ENCODE data around the gene IL12RB1. TPM values are rescaled to one million over a fixed set of nuclear protein-coding genes. Genes with fewer than 3 reads are reported as not detected.
"Not testable (repeated sequence)": the region's sequence is repeated elsewhere in the genome, so short reads cannot be mapped to it uniquely, and the experiment has no call there.

Gene IL12RB1
- total RNA-seq, 1 donor from 2014 or later = under 0.01 TPM

DNA sequence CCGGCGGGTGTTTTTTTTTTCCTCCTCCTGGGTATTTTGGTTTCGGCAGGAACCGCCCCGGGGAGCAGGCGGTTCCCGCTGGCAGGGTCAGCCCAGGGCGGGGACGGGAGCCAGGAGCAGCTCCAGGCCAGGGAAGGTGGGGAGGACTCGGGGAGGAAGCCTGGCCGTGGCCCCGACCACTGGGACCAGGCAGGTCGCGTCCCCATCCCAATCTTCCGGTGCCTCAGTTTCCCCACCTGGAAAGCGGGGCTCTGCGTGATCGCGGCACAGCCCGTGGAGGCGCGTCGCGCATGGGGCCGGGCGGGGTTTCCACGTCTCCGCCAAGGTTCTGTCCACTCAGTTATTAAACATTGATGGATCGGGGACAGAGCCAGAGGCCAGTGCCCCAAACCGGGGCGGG lies 34.8 kb downstream of the IL12RB1 start:
- no peak for DNase-seq (ENCODE audit: low read depth in 2 of 2)

DNA sequence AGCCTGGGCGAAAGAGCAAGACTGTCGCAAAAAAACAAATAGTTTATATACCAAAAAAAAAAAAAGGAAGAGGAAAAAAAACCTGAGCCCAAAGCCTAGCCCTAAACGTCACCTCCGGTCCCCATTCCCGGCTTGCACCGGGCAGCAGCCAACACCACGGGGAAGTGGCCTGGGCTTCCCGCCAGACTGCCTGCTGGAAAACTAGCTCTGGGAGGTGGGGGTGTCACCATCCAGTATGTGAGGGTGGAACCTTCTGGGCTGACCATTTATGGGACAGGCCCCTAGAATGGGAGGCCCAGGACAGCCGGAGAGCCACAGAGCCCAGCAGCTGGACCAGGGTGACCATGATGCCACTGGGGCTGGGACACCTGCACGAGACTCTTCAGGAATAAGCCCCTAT lies 37.3 kb downstream of the IL12RB1 start:
- peak; percentile 43 to 98 for DNase-seq (ENCODE audit: low read depth in 2 of 2)

DNA sequence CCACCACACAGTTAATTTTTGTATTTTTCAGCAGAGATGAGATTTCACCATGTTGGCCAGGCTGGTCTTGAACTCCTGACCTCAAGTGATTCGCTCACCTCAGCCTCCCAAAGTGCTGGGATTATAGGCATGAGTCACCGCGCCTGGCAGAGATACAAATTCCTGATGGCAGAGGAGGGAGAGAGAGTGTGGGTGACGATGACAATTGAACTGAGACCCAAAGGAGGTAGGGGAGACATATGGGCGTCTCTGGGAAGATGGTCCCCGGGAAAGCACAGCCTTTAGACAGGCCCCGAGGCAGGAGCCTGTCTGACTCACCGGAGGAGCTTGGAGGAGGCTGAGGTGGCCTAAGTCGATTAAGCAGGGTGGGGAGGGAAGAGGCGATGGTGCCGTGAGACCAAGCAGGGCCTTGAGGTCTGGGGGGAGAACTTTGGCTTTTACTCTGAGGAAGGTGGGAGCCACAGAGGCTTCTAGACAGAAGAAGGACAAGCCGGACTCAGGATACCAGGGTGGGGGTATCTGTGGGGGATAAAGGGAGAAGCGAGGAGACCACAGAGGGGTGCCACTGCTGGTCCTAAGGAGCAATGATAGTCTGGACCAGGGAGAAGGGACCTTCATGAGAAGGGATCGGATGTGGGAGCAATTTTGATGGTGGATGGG lies 40.5 kb downstream of the IL12RB1 start:
- DNase-seq (ENCODE audit: low read depth in 2 of 2) = peak; percentile 51 to 59

DNA sequence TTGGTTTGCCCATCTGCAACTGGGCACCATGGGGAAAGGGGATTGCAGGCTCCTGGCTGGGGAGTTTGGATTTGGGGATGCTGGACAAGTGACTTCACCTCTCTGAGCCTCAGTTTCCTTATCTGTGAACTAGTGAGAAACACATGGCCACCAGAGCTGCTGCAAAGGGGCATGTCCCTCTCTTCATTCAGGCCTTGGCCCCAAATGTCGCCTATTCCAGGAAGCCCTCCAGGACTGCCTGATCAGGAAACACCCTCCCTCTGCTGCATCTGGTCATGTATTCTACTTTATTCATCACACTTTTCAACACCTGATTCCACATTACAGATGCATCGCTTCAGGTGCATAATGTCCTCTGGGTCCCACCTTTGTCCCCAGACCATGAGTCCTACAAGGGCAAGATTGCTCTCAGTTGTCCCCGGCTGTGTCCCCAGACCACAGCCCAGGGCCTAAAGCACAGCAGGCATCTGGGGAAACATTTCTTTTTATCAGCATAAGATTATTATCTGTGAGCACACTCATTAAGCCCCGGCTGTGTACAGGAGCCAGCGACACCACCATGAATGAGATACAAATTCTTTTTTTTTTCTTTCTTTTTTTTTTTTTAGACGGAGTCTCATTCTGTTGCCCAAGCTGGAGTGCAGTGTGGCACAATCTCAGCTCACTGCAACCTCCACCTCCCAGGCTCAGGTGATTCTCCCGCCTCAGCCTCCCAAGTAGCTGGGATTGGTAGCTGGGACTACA lies 41.3 kb downstream of the IL12RB1 start:
- DNase-seq (ENCODE audit: low read depth in 2 of 2) = no peak

DNA sequence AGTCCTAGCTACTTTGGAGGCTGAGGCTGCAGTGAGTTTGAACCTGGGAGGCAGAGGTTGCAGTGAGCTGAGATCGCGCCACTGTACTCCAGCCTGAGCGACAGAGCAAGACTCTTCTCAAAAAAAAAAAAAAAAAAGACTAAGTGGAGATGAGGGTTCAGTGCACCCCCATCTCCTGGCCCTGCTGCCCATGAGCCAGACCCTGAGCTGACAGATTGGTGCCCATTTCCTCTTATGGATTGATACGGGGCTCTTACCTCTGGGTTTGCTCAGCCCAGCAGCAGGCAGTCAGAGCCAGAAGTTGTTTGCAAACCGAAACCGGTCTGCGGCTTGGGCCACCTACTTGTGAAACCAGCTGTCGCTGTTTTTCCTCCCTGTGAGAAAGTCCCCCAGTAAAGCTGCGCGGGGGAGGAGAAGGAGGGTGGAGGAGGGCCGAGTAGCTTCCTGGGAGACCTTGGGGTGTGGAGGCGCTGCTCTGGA lies 41.9 kb downstream of the IL12RB1 start:
- DNase-seq (ENCODE audit: low read depth in 2 of 2) = peak; percentile 58 to 61

DNA sequence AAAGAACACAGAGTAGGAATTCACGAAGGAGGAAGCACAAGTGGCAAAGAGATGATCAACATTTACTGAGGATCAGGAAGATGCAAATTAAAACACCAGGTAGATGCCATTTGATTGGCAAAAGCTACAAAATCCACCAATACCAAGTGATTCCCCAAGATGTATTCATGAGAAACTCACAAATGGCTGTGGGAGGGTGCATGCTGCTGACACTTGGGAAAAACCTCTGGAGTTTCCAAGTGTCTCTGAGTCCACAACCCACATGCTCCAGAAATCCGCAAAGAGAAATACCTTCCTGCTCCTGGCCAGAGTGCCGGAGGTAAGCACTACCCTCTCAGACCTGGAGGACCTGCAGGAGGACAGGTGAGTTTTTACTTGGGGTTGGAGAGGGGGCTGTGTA lies 43.1 kb downstream of the IL12RB1 start:
- no peak for DNase-seq (ENCODE audit: low read depth in 2 of 2)

DNA sequence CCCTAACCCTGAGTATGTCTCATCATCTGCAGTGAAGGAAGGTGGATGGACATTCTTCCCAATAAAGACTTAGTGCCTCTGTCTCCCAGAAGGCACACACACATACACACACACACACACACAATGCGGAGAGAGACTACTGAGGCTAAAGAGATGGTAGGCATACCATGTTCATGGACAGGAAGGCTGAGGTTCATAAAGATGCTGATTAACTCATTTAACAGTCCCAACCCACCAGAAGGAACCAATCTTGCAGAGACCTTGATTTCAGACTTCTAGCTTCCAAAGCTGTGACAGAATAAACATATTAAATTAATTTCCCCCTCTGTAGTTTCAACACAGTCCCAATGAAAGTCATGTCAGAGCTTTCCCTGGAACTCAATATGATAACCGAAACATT lies 45.7 kb downstream of the IL12RB1 start:
- no peak for DNase-seq (ENCODE audit: low read depth in 2 of 2)

DNA sequence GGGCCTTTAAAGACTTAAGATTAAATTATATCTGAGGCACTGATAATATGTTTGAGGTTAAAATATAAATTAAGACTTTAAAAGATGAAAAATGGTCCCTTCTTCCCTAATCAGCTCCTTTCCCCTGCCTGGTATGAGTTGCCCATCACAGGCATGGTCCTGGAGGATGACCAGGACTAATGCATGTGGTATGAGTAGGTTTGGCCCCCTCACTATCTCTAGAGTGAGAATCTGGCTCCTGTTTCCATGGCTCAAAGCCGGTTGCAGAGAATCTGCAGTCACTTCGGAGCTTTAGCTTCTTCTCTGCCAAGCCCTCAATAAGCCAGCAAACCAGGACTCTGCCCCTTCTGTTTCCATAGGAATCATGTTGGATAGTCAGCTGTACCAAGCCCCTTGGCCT lies 54.6 kb downstream of the IL12RB1 start:
- DNase-seq (ENCODE audit: low read depth in 2 of 2) = not testable (repeated sequence)

DNA sequence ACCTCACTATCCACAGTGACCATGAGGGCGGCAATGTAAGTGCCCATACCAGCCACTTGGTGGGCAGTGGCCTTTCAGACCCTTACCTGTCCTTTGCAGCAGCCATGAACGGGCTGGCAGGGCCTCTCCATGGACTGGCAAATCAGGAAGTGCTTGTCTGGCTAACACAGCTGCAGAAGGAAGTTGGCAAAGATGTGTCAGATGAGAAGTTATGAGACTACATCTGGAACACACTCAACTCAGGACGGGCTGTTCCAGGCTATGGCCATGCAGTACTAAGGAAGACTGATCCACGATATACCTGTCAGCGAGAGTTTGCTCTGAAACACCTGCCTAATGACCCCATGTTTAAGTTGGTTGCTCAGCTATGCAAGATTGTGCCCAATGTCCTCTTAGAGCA lies 55.3 kb downstream of the IL12RB1 start:
- not testable (repeated sequence) for DNase-seq (ENCODE audit: low read depth in 2 of 2)

DNA sequence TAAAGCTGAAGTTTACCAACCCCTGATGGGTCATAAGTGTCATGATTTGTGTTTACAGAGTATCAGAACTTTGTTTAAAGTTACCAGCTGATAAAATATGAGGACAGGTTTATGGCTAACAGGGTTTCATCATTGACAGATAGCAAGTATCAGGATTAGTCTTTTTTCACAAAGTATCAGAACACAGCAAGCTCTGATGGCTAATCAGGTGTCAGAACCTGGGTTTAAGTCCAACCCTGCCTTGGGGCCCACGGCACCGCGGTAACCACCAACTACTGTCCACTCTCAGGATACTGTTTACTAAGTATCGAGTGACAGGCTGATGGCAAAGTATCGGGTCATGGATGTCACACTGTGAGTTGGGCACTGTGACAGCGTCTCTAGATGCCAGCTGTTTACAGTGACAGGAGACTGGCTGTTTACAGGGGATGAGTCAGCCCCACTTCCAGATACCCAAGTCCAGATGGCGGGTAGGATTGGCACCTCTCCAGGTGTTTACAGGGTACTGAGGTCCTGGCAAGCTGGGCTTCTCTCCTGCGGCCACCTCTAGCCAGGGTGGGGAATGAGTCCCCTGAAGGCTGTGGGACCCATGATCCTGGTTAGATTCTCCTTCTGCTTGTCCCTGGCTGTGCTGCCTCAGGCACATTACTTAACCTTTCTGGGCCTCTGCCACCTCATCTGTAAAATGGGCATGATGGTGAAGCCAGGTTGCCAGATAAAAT lies 57.0 kb downstream of the IL12RB1 start:
- peak; percentile 65 to 72 for DNase-seq (ENCODE audit: low read depth in 2 of 2)

DNA sequence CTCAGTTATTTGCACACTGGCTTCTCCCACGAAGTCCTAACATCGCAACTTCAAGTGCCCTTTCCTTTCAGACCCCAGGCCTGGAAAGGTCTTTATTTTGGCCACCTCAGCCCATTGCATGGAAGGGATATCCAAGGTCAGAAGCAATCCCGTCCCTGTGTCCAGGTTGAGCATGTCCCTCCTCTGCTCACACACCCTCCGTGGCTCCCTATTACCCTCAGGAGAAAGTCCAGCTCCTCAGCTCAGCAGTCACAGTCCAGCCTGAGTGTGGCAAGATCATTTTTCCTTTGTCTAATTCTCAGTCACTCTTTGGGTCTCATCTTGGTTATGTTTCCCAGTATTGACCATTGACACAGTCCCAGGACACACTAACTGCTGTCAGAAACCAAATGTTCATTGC lies 59.6 kb downstream of the IL12RB1 start:
- DNase-seq (ENCODE audit: low read depth in 2 of 2) = no peak

DNA sequence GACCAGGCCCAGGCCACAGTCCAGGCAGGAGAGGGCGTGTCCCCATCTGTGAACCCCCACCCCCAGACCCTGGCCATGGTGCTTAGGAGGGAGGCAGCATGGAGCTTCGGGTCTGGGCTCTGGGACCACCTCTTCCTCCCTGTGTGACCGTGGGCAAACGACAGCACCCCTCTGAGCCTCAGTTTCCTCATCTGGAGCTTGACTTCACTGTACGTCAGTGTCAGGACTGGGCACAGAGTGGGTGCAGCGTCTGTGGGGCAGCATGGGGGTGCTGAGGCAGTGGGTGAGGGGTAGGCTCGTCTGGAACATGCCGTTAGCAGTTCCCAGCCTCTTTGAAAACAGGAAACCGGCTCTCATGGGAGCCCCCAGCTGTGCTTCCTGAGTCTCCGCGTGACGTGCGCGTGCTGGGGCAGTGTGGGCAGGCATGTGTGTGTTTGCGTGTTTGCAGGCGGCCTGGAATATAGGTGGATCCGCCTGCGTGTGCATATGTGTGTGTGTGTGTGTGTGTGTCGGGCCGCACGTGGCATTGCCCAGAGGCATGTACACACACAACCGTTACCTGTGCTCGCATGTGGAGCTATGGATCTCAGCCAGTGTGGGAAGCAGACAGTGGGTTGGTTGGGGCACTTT lies 63.0 kb downstream of the IL12RB1 start:
- DNase-seq (ENCODE audit: low read depth in 2 of 2) = peak; percentile 99 to 100

DNA sequence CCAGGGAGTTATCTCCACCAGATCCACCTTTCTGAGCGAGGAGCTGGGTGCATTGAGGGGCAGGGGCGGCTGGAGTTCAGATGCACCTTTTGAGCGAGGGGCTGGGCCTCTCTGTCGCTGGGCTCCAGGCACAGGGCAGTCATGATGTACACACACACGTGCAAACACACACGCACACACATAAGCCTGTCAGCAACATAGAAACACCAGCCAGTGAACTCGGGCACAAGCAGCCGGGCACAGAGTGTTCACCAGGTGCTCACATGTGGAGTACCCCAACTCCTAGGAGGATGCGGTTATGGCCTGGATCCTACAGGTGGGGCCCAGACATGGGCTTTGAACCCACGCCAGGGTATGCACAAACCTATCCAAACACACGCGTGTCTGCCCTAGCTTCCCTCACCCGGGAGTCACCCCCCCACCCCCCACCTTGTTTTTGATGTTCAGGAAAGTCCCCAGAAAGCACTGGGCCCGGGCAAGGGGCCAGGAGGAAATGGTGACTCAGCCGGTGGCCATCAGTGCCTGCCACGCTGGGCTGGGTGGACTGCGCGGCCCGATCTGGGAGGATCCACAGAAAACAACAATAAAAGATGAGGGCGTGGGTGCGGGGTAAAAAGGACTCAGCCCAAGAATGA lies 65.5 kb downstream of the IL12RB1 start:
- peak; percentile 97 to 99 for DNase-seq (ENCODE audit: low read depth in 2 of 2)

DNA sequence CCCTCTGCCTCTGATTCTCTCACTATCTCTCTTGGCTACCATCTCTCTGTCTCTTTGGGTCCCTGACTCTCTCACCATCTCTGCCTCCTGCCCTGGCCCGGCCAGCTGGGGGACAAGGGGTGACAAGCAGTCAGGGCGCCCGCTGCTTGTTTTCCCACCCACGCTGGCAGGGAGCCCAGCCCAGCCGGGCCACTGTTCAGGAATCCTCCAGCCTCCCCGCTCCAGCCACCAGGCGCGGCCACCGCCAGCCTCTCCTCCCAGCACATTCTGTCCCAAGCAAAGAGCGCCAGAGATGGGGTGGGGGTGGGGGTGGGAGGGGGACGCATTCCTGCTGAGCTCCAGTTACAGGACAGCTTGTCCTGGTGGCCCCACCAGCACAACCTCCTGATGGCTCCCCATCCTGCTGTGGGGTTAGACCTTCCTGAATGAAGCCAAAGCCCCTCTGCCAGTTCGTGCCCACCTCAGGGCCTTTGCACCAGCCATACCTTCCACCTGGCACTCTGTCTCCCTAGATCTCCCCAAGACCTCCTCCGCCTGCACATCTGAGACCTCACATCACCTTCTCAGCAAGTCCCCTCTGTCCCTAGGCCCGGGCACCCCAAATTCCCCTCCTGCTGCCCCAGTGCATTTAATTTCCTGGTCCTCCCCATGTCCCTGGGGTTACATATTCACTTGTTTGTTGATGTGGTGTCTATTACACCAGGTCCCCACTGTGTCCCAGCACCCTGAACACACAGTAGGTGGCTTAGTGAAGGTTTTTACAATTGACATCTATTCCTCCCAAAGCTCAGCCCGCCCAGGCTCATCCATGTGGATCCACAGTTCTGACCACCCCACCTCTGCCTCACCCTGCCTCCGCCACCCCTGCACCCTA lies 66.3 kb downstream of the IL12RB1 start:
- peak; percentile 75 to 92 for DNase-seq (ENCODE audit: low read depth in 2 of 2)

DNA sequence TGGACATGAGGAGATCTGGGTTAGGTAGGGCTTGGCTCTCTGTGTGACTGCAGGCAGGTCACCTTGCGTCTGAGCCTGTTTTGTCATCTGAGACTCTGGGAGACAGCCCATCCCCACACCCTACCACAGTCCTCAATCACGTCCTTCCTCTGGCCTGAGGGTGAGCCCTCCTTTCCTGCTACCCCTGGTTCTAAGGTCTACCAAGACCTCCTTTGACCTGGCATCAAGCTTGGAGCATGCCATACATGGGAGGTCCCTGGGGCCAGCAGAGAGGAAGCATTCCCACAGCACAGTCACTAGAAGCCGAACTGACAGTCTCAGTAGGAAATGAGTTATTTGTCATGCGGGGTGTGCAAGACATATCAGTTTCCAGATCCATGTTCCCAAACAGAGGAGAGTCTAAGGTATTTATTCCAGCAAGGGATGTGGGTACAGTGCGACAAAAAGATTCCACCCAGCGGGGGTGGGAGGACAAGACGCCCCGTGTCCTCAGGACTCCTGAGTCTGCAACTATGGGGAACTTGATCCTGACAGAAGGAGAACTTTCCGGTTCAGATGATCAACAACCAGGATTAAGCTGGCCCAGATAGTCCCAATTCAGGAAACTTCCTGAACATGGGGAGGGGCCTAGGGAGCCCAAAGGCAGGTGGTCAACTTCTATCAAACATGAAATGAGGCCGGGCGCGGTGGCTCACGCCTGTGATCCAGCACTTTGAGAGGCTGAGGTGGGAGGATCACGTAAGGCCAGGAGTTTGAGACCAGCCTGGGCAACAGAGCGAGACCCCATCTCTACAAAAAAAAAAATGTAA lies 69.3 kb downstream of the IL12RB1 start:
- DNase-seq (ENCODE audit: low read depth in 2 of 2) = peak; percentile 52 to 88

DNA sequence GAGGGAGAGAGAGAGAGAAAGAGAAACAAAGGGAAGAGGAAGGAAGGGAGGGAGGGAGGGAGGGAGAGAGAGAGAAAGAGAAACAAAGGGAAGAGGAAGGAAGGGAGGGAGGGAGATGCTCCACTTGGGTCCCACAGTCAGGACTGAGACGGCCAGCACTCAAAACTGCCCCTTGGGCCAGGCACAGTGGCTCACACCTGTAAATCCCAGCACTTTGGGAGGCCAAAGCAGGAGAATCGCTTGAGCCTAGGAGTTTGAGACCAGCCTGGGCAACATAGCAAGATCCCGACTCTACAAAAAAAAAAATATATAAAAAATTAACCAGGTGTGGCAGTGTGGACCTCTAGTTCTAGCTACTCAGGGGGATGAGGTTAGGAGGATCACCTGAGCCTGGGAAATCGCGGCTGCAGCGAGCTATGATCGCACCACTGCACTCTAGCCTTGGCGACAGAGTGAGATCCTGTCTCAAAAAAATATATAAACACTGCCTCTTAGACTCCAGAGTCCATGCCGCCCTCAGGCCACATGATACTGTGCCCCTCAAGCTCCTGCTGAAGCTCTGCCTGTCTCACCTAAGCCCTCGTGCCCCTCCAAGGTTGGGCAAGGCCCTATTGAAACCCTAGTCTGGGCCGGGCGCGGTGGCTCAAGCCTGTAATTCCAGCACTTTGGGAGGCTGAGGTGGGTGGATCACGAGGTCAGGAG lies 70.4 kb downstream of the IL12RB1 start:
- DNase-seq (ENCODE audit: low read depth in 2 of 2) = no peak

DNA sequence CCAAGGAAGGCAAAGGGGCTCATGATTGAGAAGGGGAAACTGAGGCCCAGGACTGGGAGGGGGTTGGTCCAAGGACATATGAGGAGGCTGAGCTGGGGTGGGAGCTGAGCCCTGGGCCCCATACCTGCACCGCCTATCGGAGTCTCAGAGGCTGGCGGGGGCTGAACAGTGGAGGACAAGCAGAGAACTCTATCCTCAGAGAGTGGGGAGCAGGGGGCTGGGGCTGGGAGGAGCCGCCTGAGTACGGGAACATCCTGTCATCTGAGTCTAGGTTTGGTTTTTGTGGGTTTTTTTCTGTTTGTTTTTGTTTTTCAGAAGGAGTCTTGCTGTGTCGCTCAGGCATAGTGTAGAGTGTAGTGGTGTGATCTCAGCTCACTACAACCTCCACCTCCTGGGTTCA lies 72.5 kb downstream of the IL12RB1 start:
- DNase-seq (ENCODE audit: low read depth in 2 of 2) = no peak

DNA sequence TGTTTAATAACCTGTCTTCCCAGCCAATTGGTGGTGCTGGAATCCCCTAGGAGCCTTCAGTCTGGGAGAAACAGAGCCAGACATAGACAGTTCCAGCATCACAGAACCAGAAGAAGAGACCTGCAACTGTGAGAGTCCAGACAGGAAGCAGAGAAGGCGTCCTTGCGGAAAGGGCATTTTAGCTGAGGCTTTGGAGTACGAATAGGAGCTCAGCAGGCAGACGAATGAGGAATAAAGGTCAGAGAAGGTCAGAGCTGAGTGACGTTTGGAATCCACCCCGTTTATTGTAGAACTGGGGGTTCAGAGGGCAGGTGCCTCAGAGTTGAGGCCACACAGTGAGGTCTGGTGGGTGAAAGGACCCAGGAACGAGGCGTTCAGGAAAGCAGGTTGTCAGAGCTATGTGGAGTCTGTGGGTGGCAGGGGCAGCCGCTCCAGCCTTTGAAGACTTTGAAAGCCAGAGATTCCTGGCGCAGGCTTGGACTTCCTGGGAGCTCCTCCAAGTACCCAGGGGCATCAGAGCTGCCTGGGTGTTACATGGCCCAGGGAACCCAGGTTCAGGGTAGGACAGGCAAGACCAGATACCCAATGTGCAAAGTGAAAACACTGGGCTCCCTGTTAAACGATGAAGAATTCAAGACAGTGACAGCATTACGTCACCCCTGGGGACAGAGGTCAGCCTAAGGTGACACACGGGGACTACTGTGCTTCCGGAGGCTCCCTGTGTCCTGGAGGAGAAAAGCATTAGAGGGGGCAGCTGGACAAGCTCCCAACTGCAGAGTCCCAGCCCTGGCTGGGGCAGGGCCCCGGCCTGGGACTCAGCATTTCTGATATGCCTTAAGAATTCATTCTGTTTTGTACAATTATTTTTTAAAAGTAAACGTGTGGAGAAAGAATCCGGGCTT lies 73.3 kb downstream of the IL12RB1 start:
- no peak for DNase-seq (ENCODE audit: low read depth in 2 of 2)

Measured in lung microvascular endothelial cell (primary cell).